Activated T-cell treated with anti-CD3 and anti-CD28 coated beads, Interleukin-2, amount 50 U/mL, for 24 hours (primary cell): ENCODE measurements around the gene SDF2L1.
"Not testable (repeated sequence)": the region's sequence is repeated elsewhere in the genome, so short reads cannot be mapped to it uniquely, and the experiment has no call there.

Source experiments
- DNase-seq: peaks from one replicate; pipeline ENCODE4 v3.0.0-alpha.2; 2020
- H3K27ac Mint-ChIP-seq: 2 replicates; pipeline ENCODE4 v1.8.0; 2020; ENCODE audit warnings: mild to moderate bottlenecking, mixed read lengths
- H3K27me3 Mint-ChIP-seq: 2 replicates; pipeline ENCODE4 v1.8.0; 2020; ENCODE audit warnings: mixed read lengths
- H3K36me3 Mint-ChIP-seq: 2 replicates; pipeline ENCODE4 v1.8.0; 2020; ENCODE audit warnings: low read depth, mixed read lengths
- H3K4me1 Mint-ChIP-seq: 2 replicates; pipeline ENCODE4 v1.8.0; 2020; ENCODE audit warnings: low read depth, mixed read lengths
- H3K4me3 Mint-ChIP-seq: 2 replicates; pipeline ENCODE4 v1.8.0; 2020; ENCODE audit warnings: mild to moderate bottlenecking, moderate library complexity, mixed read lengths
- H3K9me3 Mint-ChIP-seq: 2 replicates; pipeline ENCODE4 v1.8.0; 2020; ENCODE audit warnings: mixed read lengths

Gene SDF2L1

GRCh38 chr22:21611210-21611977 is 30.7 kb upstream of the SDF2L1 start:
- Mint-ChIP-seq H3K36me3 (peaks cover 82% of the 10 kb centered on the region), H3K27ac (peak overlapping the region; percentile 73), H3K27me3 (no peaks in the 10 kb centered on the region), H3K9me3 (no peaks in the 10 kb centered on the region), H3K4me1 (peaks cover 34% of the 10 kb centered on the region), H3K4me3 (no peak overlapping the region)
- DNase-seq = no peak

GRCh38 chr22:21612858-21613257 is 29.2 kb upstream of the SDF2L1 start:
- H3K4me1 Mint-ChIP-seq = peaks cover 24% of the 10 kb centered on the region
- H3K36me3 Mint-ChIP-seq = peaks cover 77% of the 10 kb centered on the region
- no peaks in the 10 kb centered on the region for H3K27me3 Mint-ChIP-seq
- no peaks in the 10 kb centered on the region for H3K9me3 Mint-ChIP-seq
- H3K4me3 Mint-ChIP-seq = no peak overlapping the region
- no peak for DNase-seq
- peak overlapping the region; percentile 72 for H3K27ac Mint-ChIP-seq

GRCh38 chr22:21613553-21614233 is 28.4 kb upstream of the SDF2L1 start:
- Mint-ChIP-seq H3K36me3 (peaks cover 75% of the 10 kb centered on the region), H3K27me3 (no peaks in the 10 kb centered on the region), H3K4me1 (peaks cover 21% of the 10 kb centered on the region), H3K27ac (peak overlapping the region; percentile 72), H3K9me3 (no peaks in the 10 kb centered on the region), H3K4me3 (no peak overlapping the region)
- no peak for DNase-seq

- H3K27me3 Mint-ChIP-seq = no peaks in the 10 kb centered on the region
- H3K36me3 Mint-ChIP-seq = peaks cover 73% of the 10 kb centered on the region
- peak overlapping the region; percentile 40 for H3K27ac Mint-ChIP-seq
- no peak for DNase-seq
- no peak overlapping the region for H3K4me3 Mint-ChIP-seq
- no peaks in the 10 kb centered on the region for H3K9me3 Mint-ChIP-seq
- peaks cover 28% of the 10 kb centered on the region for H3K4me1 Mint-ChIP-seq
Measured at GRCh38 chr22:21615731-21616130, 26.4 kb upstream of the SDF2L1 start.

- Mint-ChIP-seq H3K27ac (peak overlapping the region; percentile 69), H3K4me1 (peaks cover 23% of the 10 kb centered on the region), H3K36me3 (peaks cover 73% of the 10 kb centered on the region)
- H3K27me3 Mint-ChIP-seq, H3K9me3 Mint-ChIP-seq, DNase-seq, H3K4me3 Mint-ChIP-seq: not testable (repeated sequence)
Measured at GRCh38 chr22:21617337-21617736, 24.8 kb upstream of the SDF2L1 start.

- peaks cover 74% of the 10 kb centered on the region for H3K36me3 Mint-ChIP-seq
- H3K27me3 Mint-ChIP-seq = no peaks in the 10 kb centered on the region
- no peak overlapping the region for H3K4me3 Mint-ChIP-seq
Measured at GRCh38 chr22:21621025-21621424, 21.1 kb upstream of the SDF2L1 start.

GRCh38 chr22:21622011-21622918 is 19.8 kb upstream of the SDF2L1 start:
- DNase-seq = no peak
- H3K27ac Mint-ChIP-seq = peak overlapping the region; percentile 95
- H3K4me1 Mint-ChIP-seq = peaks cover 33% of the 10 kb centered on the region
- peaks cover 81% of the 10 kb centered on the region for H3K36me3 Mint-ChIP-seq
- H3K4me3 Mint-ChIP-seq = no peak overlapping the region
- H3K9me3 Mint-ChIP-seq = no peaks in the 10 kb centered on the region
- no peaks in the 10 kb centered on the region for H3K27me3 Mint-ChIP-seq

More at GRCh38 chr22:21621025-21621424, 21.1 kb upstream of the SDF2L1 start:
- DNase-seq = no peak
- H3K27ac Mint-ChIP-seq = peak overlapping the region; percentile 77
- H3K4me1 Mint-ChIP-seq = peaks cover 25% of the 10 kb centered on the region
- no peaks in the 10 kb centered on the region for H3K9me3 Mint-ChIP-seq

- no peaks in the 10 kb centered on the region for H3K9me3 Mint-ChIP-seq
- H3K27ac Mint-ChIP-seq = peak overlapping the region; percentile 95
- no peak overlapping the region for H3K4me3 Mint-ChIP-seq
- DNase-seq = no peak
- H3K36me3 Mint-ChIP-seq = peaks cover 86% of the 10 kb centered on the region
- peaks cover 39% of the 10 kb centered on the region for H3K4me1 Mint-ChIP-seq
- H3K27me3 Mint-ChIP-seq = no peaks in the 10 kb centered on the region
Measured at GRCh38 chr22:21622919-21623647, 19.0 kb upstream of the SDF2L1 start.

GRCh38 chr22:21623648-21623970 is 18.5 kb upstream of the SDF2L1 start:
- Mint-ChIP-seq H3K9me3 (no peaks in the 10 kb centered on the region), H3K4me1 (peaks cover 43% of the 10 kb centered on the region), H3K4me3 (no peak overlapping the region), H3K27me3 (no peaks in the 10 kb centered on the region), H3K36me3 (peaks cover 89% of the 10 kb centered on the region), H3K27ac (peak overlapping the region; percentile 95)
- DNase-seq = no peak

GRCh38 chr22:21624120-21624879 is 17.8 kb upstream of the SDF2L1 start:
- Mint-ChIP-seq H3K4me1 (peaks cover 42% of the 10 kb centered on the region), H3K27me3 (no peaks in the 10 kb centered on the region), H3K36me3 (peaks cover 90% of the 10 kb centered on the region), H3K9me3 (no peaks in the 10 kb centered on the region), H3K4me3 (no peak overlapping the region), H3K27ac (peak overlapping the region; percentile 95)
- peak; percentile 66 for DNase-seq

GRCh38 chr22:21624880-21625791 is 17.0 kb upstream of the SDF2L1 start:
- H3K9me3 Mint-ChIP-seq = no peaks in the 10 kb centered on the region
- H3K36me3 Mint-ChIP-seq = peaks cover 87% of the 10 kb centered on the region
- H3K4me1 Mint-ChIP-seq = peaks cover 39% of the 10 kb centered on the region
- H3K27ac Mint-ChIP-seq = peak overlapping the region; percentile 95
- H3K27me3 Mint-ChIP-seq = no peaks in the 10 kb centered on the region
- DNase-seq = no peak
- H3K4me3 Mint-ChIP-seq = no peak overlapping the region

- Mint-ChIP-seq H3K27ac (peak overlapping the region; percentile 95), H3K36me3 (peaks cover 80% of the 10 kb centered on the region), H3K4me1 (peaks cover 45% of the 10 kb centered on the region), H3K27me3 (no peaks in the 10 kb centered on the region), H3K4me3 (peak overlapping the region; percentile 3), H3K9me3 (no peaks in the 10 kb centered on the region)
- no peak for DNase-seq
Measured at GRCh38 chr22:21626073-21626734, 15.9 kb upstream of the SDF2L1 start.
